Liver (tissue), 9 donors: ENCODE data around the gene BRIP1. TPM values are rescaled to one million over a fixed set of nuclear protein-coding genes. Genes with fewer than 3 reads are reported as not detected.

ENCODE experiments used
- DNase-seq: peaks from one replicate; pipeline ENCODE4 v3.0.0-alpha.2; 2017; ENCODE audit warnings: low spot score
- H3K27ac ChIP-seq, 2 donors: one replicate each; pipeline ENCODE4 v1.7.0; 2013; ENCODE audit warnings: inconsistent platforms in 2 of 2, low read length in 2 of 2, control low read depth in 1 of 2, low read depth in 1 of 2, mild to moderate bottlenecking in 1 of 2
- H3K27me3 ChIP-seq, 4 donors: one replicate each; pipeline versions ENCODE4 v1.6.1 to v1.7.0; 2013; ENCODE audit warnings: low read length in 3 of 4, inconsistent platforms in 1 of 4, mild to moderate bottlenecking in 1 of 4, moderate library complexity in 1 of 4; ENCODE audit not compliant: control insufficient read depth in 4 of 4, insufficient read depth in 4 of 4
- H3K36me3 ChIP-seq, 4 donors: one replicate each; pipeline versions ENCODE4 v1.6.1 to v1.7.0; 2013; ENCODE audit warnings: low read length in 3 of 4, mild to moderate bottlenecking in 3 of 4, low read depth in 1 of 4, moderate library complexity in 1 of 4; ENCODE audit not compliant: control insufficient read depth in 4 of 4, insufficient read depth in 3 of 4
- H3K4me1 ChIP-seq, 4 donors: one replicate each; pipeline versions ENCODE4 v1.6.1 to v1.7.0; 2013; ENCODE audit warnings: low read length in 3 of 4, mild to moderate bottlenecking in 3 of 4, moderate library complexity in 1 of 4; ENCODE audit not compliant: control insufficient read depth in 4 of 4, insufficient read depth in 4 of 4
- H3K4me3 ChIP-seq, 3 donors: one replicate each; pipeline versions ENCODE4 v1.6.1 to v1.7.0; 2013; ENCODE audit warnings: low read length in 3 of 3, control low read depth in 1 of 3, low read depth in 1 of 3, mild to moderate bottlenecking in 1 of 3
- H3K9ac ChIP-seq, 2 donors: one replicate each; pipeline ENCODE4 v1.7.0; 2013; ENCODE audit warnings: low read length in 2 of 2, mild to moderate bottlenecking in 2 of 2, moderate library complexity in 2 of 2, control low read depth in 1 of 2, low read depth in 1 of 2
- H3K9me3 ChIP-seq, 4 donors: one replicate each; pipeline versions ENCODE4 v1.6.1 to v1.7.0; 2013; ENCODE audit warnings: low read length in 3 of 4; ENCODE audit not compliant: control insufficient read depth in 4 of 4
- ATF3 ChIP-seq: IDR thresholded peaks from 2 replicates; pipeline ENCODE4 v1.6.1; 2016; ENCODE audit warnings: antibody characterized with exemption
- EGR1 ChIP-seq, 2 donors: IDR thresholded peaks; 2 replicates each; pipeline ENCODE4 v1.6.1; 2016 to 2018; ENCODE audit warnings: antibody characterized with exemption in 2 of 2, low read depth in 2 of 2
- FOXA1 ChIP-seq: IDR thresholded peaks from 2 replicates; pipeline ENCODE4 v1.6.1; 2016; ENCODE audit warnings: antibody characterized with exemption
- GABPA ChIP-seq, 2 donors: IDR thresholded peaks in 1 of 2; conservative IDR thresholded peaks in 1 of 2; 2 replicates each; pipeline ENCODE4 v1.6.1; 2016; ENCODE audit warnings: antibody characterized with exemption in 2 of 2, mild to moderate bottlenecking in 1 of 2, moderate library complexity in 1 of 2
- HNF4A ChIP-seq, 2 donors: conservative IDR thresholded peaks; 2 replicates each; pipeline ENCODE4 v1.6.1; 2016; ENCODE audit warnings: antibody characterized with exemption in 2 of 2, mild to moderate bottlenecking in 2 of 2
- REST ChIP-seq: IDR thresholded peaks from 2 replicates; pipeline ENCODE4 v1.6.1; 2016; ENCODE audit warnings: antibody characterized with exemption, mild to moderate bottlenecking
- RXRA ChIP-seq, 2 donors: IDR thresholded peaks; 2 replicates each; pipeline ENCODE4 v1.6.1; 2017 to 2018; ENCODE audit warnings: antibody characterized with exemption in 2 of 2, mild to moderate bottlenecking in 1 of 2
- TAF1 ChIP-seq: conservative IDR thresholded peaks from 2 replicates; pipeline ENCODE4 v1.6.1; 2016; ENCODE audit warnings: antibody characterized with exemption, mild to moderate bottlenecking
- WGBS: extraction: QIAGEN DNeasy Blood & Tissue Kit; methylation state at CpG from one replicate; pipeline ENCODE4 v1.1.7; 2013; 5-methylcytosine and 5-hydroxymethylcytosine counted together
- polyA plus RNA-seq, 2 donors: library from polyadenylated mRNA; stranded (reverse) in 1 of 2; unstranded in 1 of 2; fragments of 200-250 nt in 1 of 2; fragments of >200 nt in 1 of 2; fragmentation: Nextera tagmentation in 1 of 2; extraction: Ambion mirVana in 1 of 2; gene quantifications; one replicate each; pipeline versions ENCODE4 v1.2.1 to v1.2.3, GENCODE V29; 2013 to 2015
- total RNA-seq, 2 donors: library from RNA; depleted of rRNA; stranded (reverse); fragments of >200 nt; gene quantifications; one replicate each; pipeline ENCODE4 v1.2.3, GENCODE V29; 2014
- TF ChIP-seq, protein P1 (sequence below): fragments of 150-350 bp; IDR thresholded peaks from 2 replicates; pipeline ENCODE4 v1.5.1; 2017; ENCODE audit warnings: improper control_type of control experiment, low read depth, low read length; ENCODE audit not compliant: missing input control
- donor health status: healthy.
- donor health status: healthy.
- donor health status: healthy.
- donor health status: healthy.
- donor health status: healthy.

The BRIP1 gene
- total and polyA plus RNA-seq, 4 donors: 0.24 to 10.3 (median 0.90) TPM

GRCh38 chr17:61663310-61663709 is 200.0 kb downstream of the BRIP1 start:
- 92% methylated on average over 4 of the region's 4 CpGs for WGBS
- peaks cover 0 to 4% (median 0%) of the 10 kb centered on the region in 4 donors for H3K27me3 ChIP-seq
- H3K36me3 ChIP-seq: no peaks in the 10 kb centered on the region
- no peaks in the 10 kb centered on the region for H3K9me3 ChIP-seq
- H3K4me1 ChIP-seq: no peaks in the 10 kb centered on the region
- H3K4me3 ChIP-seq: no peak overlapping the region
- H3K27ac ChIP-seq: no peak overlapping the region
- no peak overlapping the region for H3K9ac ChIP-seq
- DNase-seq: no peak
- TF ChIP-seq GABPA (IDR thresholded peaks at IDR 0.05 in 1 of 2, conservative IDR thresholded peaks at IDR 0.05 in 1 of 2) (no peak), FOXA1 (no peak), REST (no peak), RXRA (IDR thresholded peaks at IDR 0.05) (no peak), EGR1 (IDR thresholded peaks at IDR 0.05; ENCODE audit: low read depth in 2 of 2) (no peak)
- TF ChIP-seq, protein P1, sequence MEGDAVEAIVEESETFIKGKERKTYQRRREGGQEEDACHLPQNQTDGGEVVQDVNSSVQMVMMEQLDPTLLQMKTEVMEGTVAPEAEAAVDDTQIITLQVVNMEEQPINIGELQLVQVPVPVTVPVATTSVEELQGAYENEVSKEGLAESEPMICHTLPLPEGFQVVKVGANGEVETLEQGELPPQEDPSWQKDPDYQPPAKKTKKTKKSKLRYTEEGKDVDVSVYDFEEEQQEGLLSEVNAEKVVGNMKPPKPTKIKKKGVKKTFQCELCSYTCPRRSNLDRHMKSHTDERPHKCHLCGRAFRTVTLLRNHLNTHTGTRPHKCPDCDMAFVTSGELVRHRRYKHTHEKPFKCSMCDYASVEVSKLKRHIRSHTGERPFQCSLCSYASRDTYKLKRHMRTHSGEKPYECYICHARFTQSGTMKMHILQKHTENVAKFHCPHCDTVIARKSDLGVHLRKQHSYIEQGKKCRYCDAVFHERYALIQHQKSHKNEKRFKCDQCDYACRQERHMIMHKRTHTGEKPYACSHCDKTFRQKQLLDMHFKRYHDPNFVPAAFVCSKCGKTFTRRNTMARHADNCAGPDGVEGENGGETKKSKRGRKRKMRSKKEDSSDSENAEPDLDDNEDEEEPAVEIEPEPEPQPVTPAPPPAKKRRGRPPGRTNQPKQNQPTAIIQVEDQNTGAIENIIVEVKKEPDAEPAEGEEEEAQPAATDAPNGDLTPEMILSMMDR: no peak

- H3K4me3 ChIP-seq: no peak overlapping the region
- no peaks in the 10 kb centered on the region for H3K36me3 ChIP-seq
- peaks cover 0 to 4% (median 0%) of the 10 kb centered on the region in 4 donors for H3K27me3 ChIP-seq
- H3K4me1 ChIP-seq: no peaks in the 10 kb centered on the region
- H3K27ac ChIP-seq: no peak overlapping the region
- WGBS: 80% methylated on average over 2 of the region's 2 CpGs
- H3K9me3 ChIP-seq: no peaks in the 10 kb centered on the region
- H3K9ac ChIP-seq: no peak overlapping the region
- no peak for DNase-seq
- TF ChIP-seq REST (no peak), ATF3 (no peak), FOXA1 (no peak), TAF1 (no peak), HNF4A (conservative IDR thresholded peaks at IDR 0.05) (no peak), RXRA (IDR thresholded peaks at IDR 0.05) (no peak)
- TF ChIP-seq, protein P1: no peak
These were observed 200.6 kb downstream of the BRIP1 start for GRCh38 chr17:61662741-61663140.
